GM12874 (cell line): Measurements from ENCODE around the gene TRMT10C.

ENCODE experiments used
- CTCF ChIP-seq: IDR thresholded peaks from 2 replicates; pipeline ENCODE4 v1.5.1; 2011; ENCODE audit warnings: low read depth, mild to moderate bottlenecking, control low read depth, low read length, moderate library complexity; ENCODE audit not compliant: insufficient read depth

Gene TRMT10C

DNA sequence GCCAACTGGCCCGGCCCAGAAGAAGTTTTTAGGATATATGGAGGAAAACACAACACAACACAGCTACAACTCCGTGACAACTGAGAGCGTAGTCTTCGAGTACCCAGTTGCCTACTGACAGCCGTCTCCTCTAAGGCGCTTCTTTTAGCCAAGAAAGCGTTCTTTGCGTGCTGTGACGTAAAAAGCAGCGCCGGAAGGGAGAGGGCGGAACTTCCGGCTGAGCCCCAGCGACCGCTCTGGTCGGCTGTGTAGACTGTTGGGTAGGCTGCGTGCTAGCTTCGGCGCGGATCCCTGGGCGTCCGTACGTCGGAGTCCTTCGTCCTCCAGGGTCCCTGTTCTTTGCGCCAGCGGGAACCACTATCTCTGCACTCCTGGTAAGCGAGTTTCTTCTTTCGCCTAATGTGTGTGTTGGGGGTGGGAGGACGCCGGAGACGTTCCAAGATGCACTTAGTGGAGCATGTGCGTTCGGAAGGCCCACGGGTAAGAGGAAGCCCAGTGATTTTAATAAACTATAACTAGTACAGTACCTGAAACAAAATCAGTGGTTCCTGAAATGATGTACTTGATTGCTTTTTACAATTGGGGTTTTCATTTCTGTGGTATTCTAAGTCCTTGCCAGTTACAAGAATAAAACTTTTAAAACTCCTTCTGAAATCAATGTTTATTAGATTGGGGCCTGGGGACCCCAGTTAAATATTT lies at the start of gene TRMT10C:
Gene TRMT10C (plus strand): TSS at position 239 of the 699 bp plus-strand sequence. CDS start 2,914 bp downstream, outside the sequence.
- no peak for TF ChIP-seq CTCF

DNA sequence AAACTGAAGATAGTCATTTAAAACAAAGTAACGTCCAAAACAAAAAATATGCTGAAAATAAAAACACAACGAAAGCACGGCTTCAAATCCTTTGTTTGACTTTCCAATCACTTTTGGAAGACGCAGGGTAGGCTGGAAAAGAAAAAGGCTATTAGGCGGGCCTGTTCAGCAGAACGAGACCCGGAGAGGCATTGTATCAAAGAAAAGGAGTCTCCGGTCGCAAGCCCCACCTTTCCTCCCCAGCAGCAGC lies 49.3 kb upstream of the TRMT10C start:
- TF ChIP-seq CTCF = no peak

- no peak for TF ChIP-seq CTCF
Observed at GRCh38 chr3:101512646-101513418, 48.8 kb upstream of the TRMT10C start, which contains the start of gene SENP7. TSS of gene SENP7 (minus strand) at chr3:101513212. CDS start at chr3:101513130, 82 bp downstream.

DNA sequence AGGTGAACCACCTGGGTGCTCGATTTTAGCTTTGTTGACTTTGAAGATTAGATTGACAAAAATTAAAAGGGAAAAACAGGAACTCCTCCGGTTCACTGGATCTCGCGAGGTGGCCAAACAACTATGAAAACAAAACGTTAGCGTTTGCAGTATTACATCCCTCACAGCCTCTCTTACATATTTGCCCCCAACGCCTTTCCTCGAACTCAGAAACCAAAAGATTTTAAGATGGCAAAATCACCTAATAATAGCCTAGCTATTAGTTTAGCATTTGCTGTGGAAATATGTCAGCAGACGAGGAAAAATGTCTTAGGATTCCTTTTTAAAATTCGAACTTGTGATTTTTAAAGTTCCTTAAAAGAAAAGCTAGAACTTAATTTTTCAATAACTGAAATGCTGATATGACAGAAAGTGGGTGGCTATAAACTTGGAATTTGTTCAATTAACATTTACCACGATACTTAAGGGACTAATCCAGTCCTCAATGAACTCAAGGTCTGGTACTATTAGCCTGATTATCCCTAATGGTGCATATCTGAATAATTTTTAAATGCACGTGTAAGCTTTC lies 48.2 kb upstream of the TRMT10C start:
- no peak for TF ChIP-seq CTCF

- no peak for TF ChIP-seq CTCF
Observed at GRCh38 chr3:101518421-101518871, 43.2 kb upstream of the TRMT10C start.

DNA sequence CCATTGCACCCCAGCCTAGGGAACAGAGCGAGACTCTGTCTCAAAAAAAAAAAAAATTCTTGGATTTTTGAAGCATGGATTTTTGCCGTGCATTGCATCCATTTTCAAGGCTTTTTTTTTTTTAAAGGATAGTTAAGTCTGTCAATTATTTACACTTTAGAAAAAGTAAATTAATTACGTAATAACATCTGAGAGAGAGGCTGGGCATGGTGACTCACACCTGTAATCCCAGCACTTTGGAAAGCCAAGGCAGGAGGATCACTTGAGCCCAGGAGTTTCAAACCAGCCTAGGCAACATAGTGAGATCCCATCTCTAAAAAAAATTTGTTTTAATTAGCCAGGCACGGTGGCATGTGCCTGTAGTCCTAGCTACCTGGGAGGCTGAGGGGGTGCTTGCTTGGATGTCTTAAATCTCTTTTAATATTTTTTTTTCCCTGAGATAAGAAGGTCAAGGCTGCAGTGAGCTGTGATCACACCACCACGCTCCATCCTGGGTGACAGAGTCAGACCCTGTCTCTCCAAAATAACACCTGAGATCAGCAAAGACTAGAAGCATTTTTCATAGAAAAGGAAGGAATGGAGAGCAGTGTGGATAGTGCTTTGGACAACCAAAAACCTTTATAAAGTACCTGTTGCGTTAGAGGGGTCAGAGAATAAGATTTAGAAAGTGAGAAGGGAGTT lies 41.8 kb upstream of the TRMT10C start:
- no peak for TF ChIP-seq CTCF

DNA sequence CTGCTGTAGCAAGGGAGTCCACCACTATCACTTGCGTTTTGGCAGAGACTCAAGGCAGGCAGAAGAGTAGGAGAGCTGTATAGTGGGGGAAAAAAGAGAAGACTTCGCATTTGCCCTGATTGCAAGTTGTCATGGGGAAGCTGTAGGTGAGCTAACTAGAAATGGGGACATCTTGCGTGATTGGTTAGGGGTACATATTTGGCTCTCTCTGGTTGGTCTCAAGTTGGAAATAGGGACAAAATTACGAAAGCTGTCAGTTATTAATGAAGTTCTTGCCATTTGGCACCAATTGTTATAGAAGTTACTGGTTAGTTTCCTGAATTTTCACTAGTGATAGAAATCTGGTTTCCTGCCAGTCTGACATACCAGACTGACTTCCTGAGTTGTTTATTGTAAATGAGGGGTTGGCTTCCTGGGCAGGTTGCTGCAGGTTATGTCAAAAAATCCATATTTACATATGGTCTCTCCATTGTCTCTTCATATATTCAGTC lies 40.4 kb upstream of the TRMT10C start:
- no peak for TF ChIP-seq CTCF
